ENCODE data around the gene PACRGL. TPM values are rescaled to one million over a fixed set of nuclear protein-coding genes. Genes with fewer than 3 reads are reported as not detected.

PACRGL gene
- total RNA-seq (ENCODE audit: unreplicated experiment), result 10.9 TPM
- long read RNA-seq, partial matches to known transcripts, result 0 of 3 reads
- long read RNA-seq, other reads (novel, unspliced or antisense), result 2 of 3 reads

DNA sequence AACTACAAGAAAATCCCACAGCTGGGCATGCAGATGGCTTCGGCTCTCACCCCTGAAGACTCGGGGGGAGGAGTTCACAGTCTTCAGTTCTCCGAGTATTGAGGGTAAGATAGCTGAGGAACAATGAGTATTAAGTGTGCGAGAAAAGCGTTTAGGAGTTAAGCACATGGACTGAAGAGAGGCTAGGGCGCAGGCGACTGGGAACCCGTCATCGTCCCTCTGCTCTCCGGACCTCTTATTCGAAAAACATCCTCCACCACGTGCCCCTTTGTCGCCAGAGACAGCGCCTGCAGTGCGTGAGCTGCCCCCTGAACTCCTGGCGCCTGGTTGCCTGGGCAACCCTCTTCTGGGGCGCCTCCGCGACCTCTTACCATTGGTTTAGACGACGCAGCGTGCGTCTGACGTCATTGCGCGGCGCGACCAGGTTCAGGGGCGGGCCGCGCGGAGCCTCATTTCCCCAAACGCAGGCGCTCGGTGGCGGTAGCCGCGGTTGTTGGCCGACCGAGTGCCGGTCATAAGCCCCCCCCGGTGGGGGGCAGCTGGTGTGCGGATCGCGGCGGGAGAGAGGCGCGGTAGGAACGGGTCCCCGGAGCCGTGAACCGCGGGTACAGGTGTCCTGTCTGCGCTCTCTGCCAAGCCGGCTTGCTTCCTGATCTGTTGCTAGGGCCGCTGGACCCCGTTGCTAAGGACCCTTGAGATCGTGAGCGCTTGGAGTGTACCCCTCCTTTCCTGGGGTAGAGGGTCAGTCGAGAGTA, at the start of gene PACRGL:
Gene PACRGL, plus strand, starts transcription at position 452 of the 755 bp plus-strand sequence. CDS start 4,024 bp downstream, outside the sequence.
- Mint-ChIP-seq H3K4me1 (ENCODE audit: low read depth, unreplicated experiment) (peaks cover 7% of the 10 kb centered on the region), H3K9me3 (ENCODE audit: unreplicated experiment) (peaks cover 3% of the 10 kb centered on the region), H3K27ac (ENCODE audit: unreplicated experiment) (peak within 1 kb of the TSS; percentile 99), H3K27me3 (ENCODE audit: unreplicated experiment) (peaks cover 2% of the 10 kb centered on the region), H3K36me3 (ENCODE audit: unreplicated experiment) (no peaks in the 10 kb centered on the region), H3K4me3 (ENCODE audit: unreplicated experiment) (peak within 1 kb of the TSS; percentile 97)
- TF ChIP-seq, protein P1, sequence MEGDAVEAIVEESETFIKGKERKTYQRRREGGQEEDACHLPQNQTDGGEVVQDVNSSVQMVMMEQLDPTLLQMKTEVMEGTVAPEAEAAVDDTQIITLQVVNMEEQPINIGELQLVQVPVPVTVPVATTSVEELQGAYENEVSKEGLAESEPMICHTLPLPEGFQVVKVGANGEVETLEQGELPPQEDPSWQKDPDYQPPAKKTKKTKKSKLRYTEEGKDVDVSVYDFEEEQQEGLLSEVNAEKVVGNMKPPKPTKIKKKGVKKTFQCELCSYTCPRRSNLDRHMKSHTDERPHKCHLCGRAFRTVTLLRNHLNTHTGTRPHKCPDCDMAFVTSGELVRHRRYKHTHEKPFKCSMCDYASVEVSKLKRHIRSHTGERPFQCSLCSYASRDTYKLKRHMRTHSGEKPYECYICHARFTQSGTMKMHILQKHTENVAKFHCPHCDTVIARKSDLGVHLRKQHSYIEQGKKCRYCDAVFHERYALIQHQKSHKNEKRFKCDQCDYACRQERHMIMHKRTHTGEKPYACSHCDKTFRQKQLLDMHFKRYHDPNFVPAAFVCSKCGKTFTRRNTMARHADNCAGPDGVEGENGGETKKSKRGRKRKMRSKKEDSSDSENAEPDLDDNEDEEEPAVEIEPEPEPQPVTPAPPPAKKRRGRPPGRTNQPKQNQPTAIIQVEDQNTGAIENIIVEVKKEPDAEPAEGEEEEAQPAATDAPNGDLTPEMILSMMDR (IDR thresholded peaks at IDR 0.05; ENCODE audit: partially characterized antibody, unreplicated experiment), result no peak
- peak; percentile 96 for DNase-seq

- Mint-ChIP-seq H3K9me3 (ENCODE audit: unreplicated experiment) (no peaks in the 10 kb centered on the region), H3K4me3 (ENCODE audit: unreplicated experiment) (no peak overlapping the region), H3K4me1 (ENCODE audit: low read depth, unreplicated experiment) (no peaks in the 10 kb centered on the region), H3K36me3 (ENCODE audit: unreplicated experiment) (no peaks in the 10 kb centered on the region), H3K27me3 (ENCODE audit: unreplicated experiment) (no peaks in the 10 kb centered on the region), H3K27ac (ENCODE audit: unreplicated experiment) (no peak overlapping the region)
- DNase-seq, result no peak
- TF ChIP-seq, protein P1 (IDR thresholded peaks at IDR 0.05; ENCODE audit: partially characterized antibody, unreplicated experiment), result no peak
These were observed 47.9 kb upstream of the PACRGL start for GRCh38 chr4:20652226-20652885.

DNA sequence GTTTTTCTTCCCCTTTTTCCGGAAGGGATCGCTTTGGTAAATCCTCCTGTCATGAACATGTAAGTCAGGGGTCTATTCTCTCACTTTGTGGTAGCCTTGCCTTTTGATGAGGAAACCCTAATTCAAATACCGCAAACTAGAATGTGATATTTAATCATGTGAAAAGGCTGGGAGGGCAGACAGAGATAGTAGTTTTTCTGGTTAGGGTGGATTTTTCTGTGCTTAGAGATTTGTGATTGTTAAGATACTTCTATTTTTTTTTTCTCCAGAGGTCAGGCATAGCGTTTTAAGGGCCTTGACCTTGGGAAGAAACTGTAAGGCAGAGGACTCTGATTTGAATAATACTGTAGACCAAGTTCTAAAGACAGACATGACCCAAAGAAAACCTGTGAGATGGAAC, 41.8 kb upstream of the PACRGL start:
- no peaks in the 10 kb centered on the region for H3K36me3 Mint-ChIP-seq (ENCODE audit: unreplicated experiment)
- TF ChIP-seq, protein P1 (IDR thresholded peaks at IDR 0.05; ENCODE audit: partially characterized antibody, unreplicated experiment), result no peak
- H3K27ac Mint-ChIP-seq (ENCODE audit: unreplicated experiment), result no peak overlapping the region
- peaks cover 2% of the 10 kb centered on the region for H3K27me3 Mint-ChIP-seq (ENCODE audit: unreplicated experiment)
- H3K4me1 Mint-ChIP-seq (ENCODE audit: low read depth, unreplicated experiment), result no peaks in the 10 kb centered on the region
- DNase-seq, result no peak
- H3K4me3 Mint-ChIP-seq (ENCODE audit: unreplicated experiment), result no peak overlapping the region
- no peaks in the 10 kb centered on the region for H3K9me3 Mint-ChIP-seq (ENCODE audit: unreplicated experiment)

GRCh38 chr4:20662851-20663250, 37.4 kb upstream of the PACRGL start:
- DNase-seq, result no peak
- H3K9me3 Mint-ChIP-seq (ENCODE audit: unreplicated experiment), result peaks cover 2% of the 10 kb centered on the region
- H3K36me3 Mint-ChIP-seq (ENCODE audit: unreplicated experiment), result no peaks in the 10 kb centered on the region
- no peak overlapping the region for H3K4me3 Mint-ChIP-seq (ENCODE audit: unreplicated experiment)
- no peak overlapping the region for H3K27ac Mint-ChIP-seq (ENCODE audit: unreplicated experiment)
- TF ChIP-seq, protein P1 (IDR thresholded peaks at IDR 0.05; ENCODE audit: partially characterized antibody, unreplicated experiment), result no peak
- H3K4me1 Mint-ChIP-seq (ENCODE audit: low read depth, unreplicated experiment), result no peaks in the 10 kb centered on the region
- H3K27me3 Mint-ChIP-seq (ENCODE audit: unreplicated experiment), result peaks cover 4% of the 10 kb centered on the region
